Stromal cell of bone marrow (primary cell): ENCODE results near the gene TGM3.

Experiments
- DNase-seq: peaks from one replicate; pipeline ENCODE4 v3.0.0-alpha.2; 2012; ENCODE audit warnings: low read depth

The TGM3 gene

GRCh38 chr20:2305946-2306345 is 10.1 kb downstream of the TGM3 start:
- no peak for DNase-seq

GRCh38 chr20:2307136-2307535 is 11.3 kb downstream of the TGM3 start:
- no peak for DNase-seq

- no peak for DNase-seq
Observed at GRCh38 chr20:2311329-2311728, 15.5 kb downstream of the TGM3 start.

GRCh38 chr20:2312876-2313275 is 17.1 kb downstream of the TGM3 start:
- no peak for DNase-seq

GRCh38 chr20:2313316-2313715 is 17.5 kb downstream of the TGM3 start:
- no peak for DNase-seq

- peak; percentile 84 for DNase-seq
Observed at GRCh38 chr20:2314759-2315439, 19.1 kb downstream of the TGM3 start.

DNA sequence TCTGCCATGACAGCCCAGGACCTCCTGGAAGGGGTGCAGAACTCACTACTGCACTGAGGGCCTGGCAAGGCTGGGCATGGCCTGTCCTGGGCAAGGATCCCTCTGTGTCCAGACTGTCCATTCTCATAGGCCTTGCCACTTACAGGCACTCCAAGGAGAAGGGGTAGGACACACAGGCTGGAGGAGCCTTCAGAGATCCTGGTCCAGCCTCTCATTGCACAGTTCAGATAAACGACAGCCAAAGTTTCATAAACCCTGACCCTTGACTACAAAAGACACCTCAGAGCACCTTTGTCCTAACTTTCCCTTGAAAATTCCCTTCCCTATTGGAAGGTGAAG is 19.6 kb downstream of the TGM3 start:
- no peak for DNase-seq

DNA sequence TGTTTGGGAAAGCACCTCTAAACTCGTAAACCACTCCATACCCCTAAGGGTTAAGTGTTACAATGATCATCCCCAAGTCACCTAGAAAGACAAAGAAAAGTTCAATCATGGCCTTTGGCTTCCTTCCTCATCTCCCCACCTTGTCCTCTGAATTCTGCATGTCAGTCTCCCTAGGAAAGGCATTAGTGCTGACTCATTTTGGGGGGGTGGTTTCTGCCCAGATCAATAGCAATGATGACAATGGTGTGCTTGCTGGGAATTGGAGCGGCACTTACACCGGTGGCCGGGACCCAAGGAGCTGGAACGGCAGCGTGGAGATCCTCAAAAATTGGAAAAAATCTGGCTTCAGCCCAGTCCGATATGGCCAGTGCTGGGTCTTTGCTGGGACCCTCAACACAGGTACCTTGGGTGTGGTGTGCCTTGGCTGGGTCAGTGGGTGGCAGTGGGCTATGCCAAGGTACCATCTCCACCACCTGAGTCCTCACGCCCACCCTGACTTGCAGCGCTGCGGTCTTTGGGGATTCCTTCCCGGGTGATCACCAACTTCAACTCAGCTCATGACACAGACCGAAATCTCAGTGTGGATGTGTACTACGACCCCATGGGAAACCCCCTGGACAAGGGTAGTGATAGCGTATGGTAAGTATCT is 21.2 kb downstream of the TGM3 start:
- DNase-seq: no peak

DNA sequence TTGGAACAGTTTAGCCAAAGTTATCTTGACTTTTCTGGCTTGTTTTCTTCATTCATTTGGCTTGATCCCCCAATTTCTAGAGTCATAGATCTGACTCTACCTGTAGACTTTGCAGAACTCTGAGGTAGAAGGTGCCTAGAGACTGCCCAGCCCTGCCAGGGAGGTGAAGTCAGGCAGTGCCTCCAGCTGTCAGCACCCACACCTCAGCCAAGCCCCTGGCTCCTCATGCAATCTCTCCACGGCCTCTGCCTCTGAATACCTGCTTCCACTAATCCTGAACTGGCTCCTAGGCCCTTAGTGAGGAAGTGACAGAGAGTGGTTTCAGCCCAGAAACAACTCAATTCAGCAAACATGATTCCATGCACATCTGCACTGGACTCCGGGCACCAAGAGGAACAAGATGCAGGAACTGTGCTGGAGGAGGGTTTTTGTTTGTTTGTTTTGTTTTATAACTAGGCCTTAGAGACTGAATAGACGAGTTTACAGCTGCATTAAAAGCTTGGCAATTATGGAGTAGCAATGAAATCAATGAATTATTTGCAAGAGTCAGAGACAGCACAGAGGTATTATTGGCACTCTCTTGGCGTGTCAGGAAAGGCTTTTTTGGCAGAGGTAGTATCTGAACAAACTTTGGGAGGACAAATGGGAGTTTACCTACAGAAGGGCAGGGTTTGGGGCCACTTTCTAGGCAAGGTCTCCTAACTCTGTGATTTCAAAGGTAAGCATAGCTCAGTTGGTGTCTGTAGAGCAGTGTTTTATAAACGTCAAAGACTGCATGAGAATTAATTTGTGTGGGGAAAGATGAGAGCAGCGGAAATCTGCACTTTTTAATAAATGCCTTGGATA is 25.2 kb downstream of the TGM3 start:
- DNase-seq: no peak

GRCh38 chr20:2323051-2323450 is 27.2 kb downstream of the TGM3 start:
- no peak for DNase-seq

GRCh38 chr20:2326046-2326445 is 30.2 kb downstream of the TGM3 start:
- DNase-seq: no peak

- DNase-seq: no peak
Observed at GRCh38 chr20:2327620-2328555, 32.1 kb downstream of the TGM3 start.

DNA sequence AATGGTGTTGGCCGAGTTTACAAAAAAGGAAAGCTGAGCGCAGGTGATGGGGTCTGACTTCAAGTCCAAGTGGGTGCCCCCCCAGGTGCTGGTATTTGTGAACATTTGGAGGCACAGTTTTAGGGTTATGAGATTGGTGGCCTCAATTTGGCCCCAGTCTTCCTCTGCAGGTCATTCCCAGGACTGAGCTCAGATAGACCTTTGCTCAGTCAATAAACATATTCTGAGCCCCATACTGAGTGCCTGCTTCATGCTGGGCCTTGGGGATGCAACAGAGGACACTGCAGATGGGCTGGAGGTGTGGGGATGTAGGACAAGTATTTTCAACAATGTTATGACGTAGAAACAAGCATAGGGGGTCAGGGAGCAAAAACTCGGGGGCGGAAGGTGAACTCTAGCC is 33.5 kb downstream of the TGM3 start:
- DNase-seq: no peak

GRCh38 chr20:2330090-2330695 is 34.4 kb downstream of the TGM3 start:
- DNase-seq: no peak

- no peak for DNase-seq
Observed at GRCh38 chr20:2331106-2331505, 35.3 kb downstream of the TGM3 start.

DNA sequence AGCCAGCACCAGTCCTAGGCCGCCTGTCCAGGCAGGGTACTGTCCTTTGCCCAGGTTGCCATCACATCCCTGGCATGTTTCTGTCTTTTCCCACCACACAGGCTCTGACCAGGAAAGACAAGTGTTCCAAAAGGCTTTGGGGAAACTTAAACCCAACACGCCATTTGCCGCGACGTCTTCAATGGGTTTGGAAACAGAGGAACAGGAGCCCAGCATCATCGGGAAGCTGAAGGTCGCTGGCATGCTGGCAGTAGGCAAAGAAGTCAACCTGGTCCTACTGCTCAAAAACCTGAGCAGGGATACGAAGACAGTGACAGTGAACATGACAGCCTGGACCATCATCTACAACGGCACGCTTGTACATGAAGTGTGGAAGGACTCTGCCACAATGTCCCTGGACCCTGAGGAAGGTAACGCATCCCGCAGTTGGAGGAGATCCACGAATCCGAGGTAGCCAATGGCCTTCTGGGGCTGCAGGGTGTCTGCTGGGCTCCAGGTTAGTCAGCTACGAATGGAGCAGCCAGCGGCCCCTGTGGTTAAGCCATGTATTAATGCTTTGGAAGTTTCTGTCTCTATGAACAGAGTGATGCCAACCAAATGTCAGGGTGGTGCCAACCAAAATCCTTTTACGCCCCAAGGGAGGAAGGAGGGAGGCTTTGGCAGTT is 36.2 kb downstream of the TGM3 start:
- DNase-seq: no peak

DNA sequence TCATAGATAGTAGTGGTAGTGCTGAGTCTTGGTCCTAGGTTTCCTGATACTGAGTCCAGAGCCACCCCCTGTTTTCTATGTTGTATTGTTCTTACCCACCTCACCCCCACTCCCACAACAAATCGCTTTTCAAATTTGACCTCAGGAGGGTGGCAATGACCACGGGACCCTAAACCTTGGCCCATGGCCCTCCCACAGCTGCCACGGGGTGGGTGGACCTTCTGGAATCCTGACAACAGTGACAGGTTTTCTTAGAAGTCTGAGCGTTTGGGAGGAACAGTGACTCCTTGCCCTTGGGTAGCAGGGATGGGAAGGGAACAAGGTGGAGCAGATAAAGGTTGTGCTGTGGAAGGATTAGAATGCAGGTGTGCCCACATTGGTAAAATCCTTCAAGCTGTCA is 36.9 kb downstream of the TGM3 start:
- DNase-seq: no peak

- DNase-seq: no peak
Observed at GRCh38 chr20:2333821-2334220, 38.0 kb downstream of the TGM3 start.

- DNase-seq: no peak
Observed at GRCh38 chr20:2335096-2335870, 39.5 kb downstream of the TGM3 start.

DNA sequence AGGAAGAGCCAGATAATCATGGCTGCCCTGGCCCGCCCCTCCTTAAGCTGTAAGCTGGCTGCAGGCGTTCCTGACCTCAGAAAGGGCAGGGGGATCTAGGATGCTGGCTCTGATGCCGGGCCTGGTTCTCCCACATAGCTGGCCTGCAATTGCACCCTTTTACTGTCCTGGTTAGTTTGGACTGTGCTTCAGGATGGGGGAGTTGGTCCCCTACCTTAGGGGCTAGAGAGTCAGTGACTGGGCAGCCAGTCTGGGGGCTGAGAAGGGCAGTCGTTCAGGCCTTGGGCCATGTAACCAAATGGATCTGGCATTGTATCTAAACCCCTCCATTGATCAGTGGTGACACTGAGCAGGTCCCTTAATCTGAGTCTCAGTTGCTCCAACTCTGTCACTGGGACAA is 40.7 kb downstream of the TGM3 start:
- DNase-seq: no peak
